NCI-H526 treated with DMSO at 0.1 percent for 48 hours (cell line): ENCODE data around the gene IGSF9B.

ENCODE experiments used
- DNase-seq: peaks from one replicate; lab custom pipeline; 2025; lab: John Stamatoyannopoulos, UW

Gene IGSF9B

GRCh38 chr11:133955945-133956421 is 785 bp downstream of the IGSF9B start:
- peak; percentile 47 for DNase-seq

- peak; percentile 84 for DNase-seq
Observed at GRCh38 chr11:133955081-133955891, 1.5 kb downstream of the IGSF9B start.

- no peak for DNase-seq
Observed at GRCh38 chr11:133953999-133954398, 2.8 kb downstream of the IGSF9B start.

GRCh38 chr11:133953547-133953946 is 3.2 kb downstream of the IGSF9B start:
- no peak for DNase-seq

- DNase-seq = no peak
Observed at GRCh38 chr11:133952199-133953190, 4.3 kb downstream of the IGSF9B start.

GRCh38 chr11:133951327-133952198 is 5.2 kb downstream of the IGSF9B start:
- no peak for DNase-seq

- DNase-seq = no peak
Observed at GRCh38 chr11:133950874-133951326, 5.9 kb downstream of the IGSF9B start.

- DNase-seq = no peak
Observed at GRCh38 chr11:133950421-133950820, 6.3 kb downstream of the IGSF9B start.

- DNase-seq = no peak
Observed at GRCh38 chr11:133949129-133949528, 7.6 kb downstream of the IGSF9B start.

- no peak for DNase-seq
Observed at GRCh38 chr11:133948711-133949110, 8.1 kb downstream of the IGSF9B start.

- DNase-seq = peak; percentile 64
Observed at GRCh38 chr11:133947321-133947756, 9.4 kb downstream of the IGSF9B start.

GRCh38 chr11:133946541-133947318 is 10.0 kb downstream of the IGSF9B start:
- no peak for DNase-seq

- no peak for DNase-seq
Observed at GRCh38 chr11:133946051-133946450, 10.7 kb downstream of the IGSF9B start.

- no peak for DNase-seq
Observed at GRCh38 chr11:133945087-133945974, 11.4 kb downstream of the IGSF9B start.

- no peak for DNase-seq
Observed at GRCh38 chr11:133943950-133944698, 12.6 kb downstream of the IGSF9B start.

GRCh38 chr11:133942577-133942976 is 14.2 kb downstream of the IGSF9B start:
- no peak for DNase-seq

GRCh38 chr11:133941546-133941945 is 15.2 kb downstream of the IGSF9B start:
- DNase-seq = no peak

GRCh38 chr11:133940034-133940433 is 16.7 kb downstream of the IGSF9B start:
- DNase-seq = no peak

- DNase-seq = no peak
Observed at GRCh38 chr11:133939558-133939957, 17.2 kb downstream of the IGSF9B start.
